ENCODE measurements around the gene RNU6-9. TPM values are rescaled to one million over a fixed set of nuclear protein-coding genes. Genes with fewer than 3 reads are reported as not detected.
A peak's percentile ranks its signal among the peaks of the same experiment; 100 is the strongest.

The RNU6-9 gene
- total RNA-seq, 1 donor from 2014 or later, result not detected

- no peak overlapping the region for H2AFZ ChIP-seq (replicated peaks)
- peaks cover 10% of the 10 kb centered on the region for H3K27me3 Mint-ChIP-seq (ENCODE audit: insufficient read depth, low read depth)
- DNase-seq (ENCODE audit: low spot score), result no peak
- H3K4me3 ChIP-seq, result no peak overlapping the region
- H3K36me3 ChIP-seq, result no peaks in the 10 kb centered on the region
- H4K20me1 ChIP-seq (ENCODE audit: low read depth), result peaks cover 27% of the 10 kb centered on the region
- H3K4me1 Mint-ChIP-seq, result peaks cover 10% of the 10 kb centered on the region
- TF ChIP-seq, protein P1, sequence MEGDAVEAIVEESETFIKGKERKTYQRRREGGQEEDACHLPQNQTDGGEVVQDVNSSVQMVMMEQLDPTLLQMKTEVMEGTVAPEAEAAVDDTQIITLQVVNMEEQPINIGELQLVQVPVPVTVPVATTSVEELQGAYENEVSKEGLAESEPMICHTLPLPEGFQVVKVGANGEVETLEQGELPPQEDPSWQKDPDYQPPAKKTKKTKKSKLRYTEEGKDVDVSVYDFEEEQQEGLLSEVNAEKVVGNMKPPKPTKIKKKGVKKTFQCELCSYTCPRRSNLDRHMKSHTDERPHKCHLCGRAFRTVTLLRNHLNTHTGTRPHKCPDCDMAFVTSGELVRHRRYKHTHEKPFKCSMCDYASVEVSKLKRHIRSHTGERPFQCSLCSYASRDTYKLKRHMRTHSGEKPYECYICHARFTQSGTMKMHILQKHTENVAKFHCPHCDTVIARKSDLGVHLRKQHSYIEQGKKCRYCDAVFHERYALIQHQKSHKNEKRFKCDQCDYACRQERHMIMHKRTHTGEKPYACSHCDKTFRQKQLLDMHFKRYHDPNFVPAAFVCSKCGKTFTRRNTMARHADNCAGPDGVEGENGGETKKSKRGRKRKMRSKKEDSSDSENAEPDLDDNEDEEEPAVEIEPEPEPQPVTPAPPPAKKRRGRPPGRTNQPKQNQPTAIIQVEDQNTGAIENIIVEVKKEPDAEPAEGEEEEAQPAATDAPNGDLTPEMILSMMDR (IDR thresholded peaks at IDR 0.05), result no peak
- TF ChIP-seq EZH2phosphoT487 (IDR thresholded peaks at IDR 0.05) (no peak), EZH2 (IDR thresholded peaks at IDR 0.05) (no peak)
- no peaks in the 10 kb centered on the region for H3K79me2 ChIP-seq (ENCODE audit: low read depth)
- H3F3A ChIP-seq (ENCODE audit: low read depth), result peaks cover 39% of the 10 kb centered on the region
- H3K27ac ChIP-seq, result no peak overlapping the region
- peaks cover 7% of the 10 kb centered on the region for H3K4me1 ChIP-seq
- peaks cover under 1% of the 10 kb centered on the region for H3K27me3 ChIP-seq
- H3K9me3 Mint-ChIP-seq, result no peaks in the 10 kb centered on the region
- no peak overlapping the region for H3K9ac ChIP-seq
- H3K4me2 ChIP-seq, result no peak overlapping the region
- H3K4me3 Mint-ChIP-seq, result no peak overlapping the region
- H3K27ac Mint-ChIP-seq, result no peak overlapping the region
- peaks cover 11% of the 10 kb centered on the region for H3K36me3 Mint-ChIP-seq
- no peaks in the 10 kb centered on the region for H3K9me3 ChIP-seq (ENCODE audit: low read depth)
Observed at GRCh38 chr19:868458-869244, 24.6 kb upstream of the RNU6-9 start.

GRCh38 chr19:869245-870177, 23.8 kb upstream of the RNU6-9 start:
- Mint-ChIP-seq H3K27me3 (ENCODE audit: insufficient read depth, low read depth) (peaks cover 9% of the 10 kb centered on the region), H3K4me3 (peak overlapping the region; percentile 41), H3K36me3 (peaks cover 11% of the 10 kb centered on the region), H3K9me3 (no peaks in the 10 kb centered on the region), H3K4me1 (peaks cover 10% of the 10 kb centered on the region), H3K27ac (no peak overlapping the region)
- H3K4me3 ChIP-seq, result no peak overlapping the region
- no peaks in the 10 kb centered on the region for H3K9me3 ChIP-seq (ENCODE audit: low read depth)
- no peaks in the 10 kb centered on the region for H3K36me3 ChIP-seq
- H3K4me1 ChIP-seq, result peaks cover 7% of the 10 kb centered on the region
- H3K9ac ChIP-seq, result no peak overlapping the region
- H3K79me2 ChIP-seq (ENCODE audit: low read depth), result no peaks in the 10 kb centered on the region
- no peak overlapping the region for H3K27ac ChIP-seq
- peaks cover 27% of the 10 kb centered on the region for H4K20me1 ChIP-seq (ENCODE audit: low read depth)
- no peaks in the 10 kb centered on the region for H3K27me3 ChIP-seq
- TF ChIP-seq EZH2 (IDR thresholded peaks at IDR 0.05), result no peak
- TF ChIP-seq, protein P1 (IDR thresholded peaks at IDR 0.05), result no peak
- TF ChIP-seq EZH2phosphoT487 (IDR thresholded peaks at IDR 0.05), result no peak
- peaks cover 35% of the 10 kb centered on the region for H3F3A ChIP-seq (ENCODE audit: low read depth)
- H3K4me2 ChIP-seq, result no peak overlapping the region
- no peak for DNase-seq (ENCODE audit: low spot score)
- no peak overlapping the region for H2AFZ ChIP-seq (replicated peaks)

- Histone ChIP-seq H3K27ac (no peak overlapping the region), H3K4me3 (no peak overlapping the region), H3K4me1 (peaks cover 7% of the 10 kb centered on the region), H3K27me3 (no peaks in the 10 kb centered on the region), H3K4me2 (no peak overlapping the region), H3K79me2 (ENCODE audit: low read depth) (no peaks in the 10 kb centered on the region), H3F3A (ENCODE audit: low read depth) (peaks cover 35% of the 10 kb centered on the region), H4K20me1 (ENCODE audit: low read depth) (peaks cover 24% of the 10 kb centered on the region), H3K9me3 (ENCODE audit: low read depth) (no peaks in the 10 kb centered on the region), H2AFZ (replicated peaks) (no peak overlapping the region), H3K9ac (no peak overlapping the region), H3K36me3 (no peaks in the 10 kb centered on the region)
- H3K4me3 Mint-ChIP-seq, result no peak overlapping the region
- H3K36me3 Mint-ChIP-seq, result peaks cover 11% of the 10 kb centered on the region
- H3K9me3 Mint-ChIP-seq, result no peaks in the 10 kb centered on the region
- H3K27ac Mint-ChIP-seq, result peak overlapping the region; percentile 59
- DNase-seq (ENCODE audit: low spot score), result no peak
- H3K27me3 Mint-ChIP-seq (ENCODE audit: insufficient read depth, low read depth), result peaks cover 8% of the 10 kb centered on the region
- H3K4me1 Mint-ChIP-seq, result peaks cover 10% of the 10 kb centered on the region
- TF ChIP-seq EZH2phosphoT487 (IDR thresholded peaks at IDR 0.05) (no peak), EZH2 (IDR thresholded peaks at IDR 0.05) (no peak)
- TF ChIP-seq, protein P1 (IDR thresholded peaks at IDR 0.05), result no peak
Observed at GRCh38 chr19:870314-870713, 23.0 kb upstream of the RNU6-9 start.
